GM11168 (cell line): ENCODE data around the gene HCAR2.
"Not testable (repeated sequence)": the region's sequence is repeated elsewhere in the genome, so short reads cannot be mapped to it uniquely, and the experiment has no call there.

Source experiments
- in situ Hi-C: fragments of 300-500 bp; cut with MboI; formaldehyde crosslinking; loops from one replicate; pipeline ENCODE4 v1.12.0; 2022; ENCODE audit warnings: low sequenced_read_pairs; ENCODE audit not compliant: unreplicated experiment

The HCAR2 gene

DNA sequence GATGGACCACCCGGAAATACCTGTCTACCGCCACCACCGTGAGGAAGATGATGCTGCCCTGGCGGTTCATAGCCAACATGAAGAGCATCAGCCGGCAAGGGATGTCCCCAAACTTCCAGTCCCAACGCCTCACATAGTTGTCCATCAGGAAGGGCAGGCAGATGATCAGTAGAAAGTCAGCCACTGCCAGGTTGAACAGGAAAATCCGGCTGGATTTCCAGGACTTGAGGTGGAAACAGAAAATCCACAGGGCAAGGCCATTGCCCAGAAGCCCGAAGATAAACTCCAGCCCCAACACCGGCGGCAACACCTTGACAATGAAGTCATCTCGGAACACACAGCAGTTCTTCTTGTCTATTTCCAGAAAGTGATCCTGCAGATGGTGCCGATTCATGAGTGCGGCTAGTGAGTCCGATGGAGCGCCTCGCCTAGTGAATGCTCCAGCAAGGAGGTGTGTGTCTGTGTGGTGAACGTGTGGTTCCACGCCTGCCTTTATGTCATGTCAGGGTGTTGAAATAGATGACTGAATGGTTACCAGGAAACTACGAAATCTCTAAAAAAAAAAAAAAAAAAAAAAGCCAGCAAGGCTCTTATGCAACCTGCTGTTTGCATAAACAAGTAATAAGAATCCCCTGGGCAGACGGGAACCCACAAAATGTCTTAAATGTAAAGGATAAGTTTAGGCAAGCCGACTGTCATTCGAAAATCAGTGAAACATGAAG lies at the start of gene HCAR2:
TSS of gene HCAR2 (minus strand) at position 468 of the 722 bp plus-strand sequence. CDS start at position 394, 74 bp downstream.
- in situ Hi-C loops = not testable (repeated sequence)

GRCh38 chr12:122752464-122753318 lies 49.5 kb upstream of the HCAR2 start, which contains the start of gene DENR:
Gene DENR (plus strand): TSS chr12:122752824. CDS start chr12:122753702, 878 bp downstream.
- in situ Hi-C loops = loop anchor here (10.0 kb wide), 1 partner anchor 118 kb away; no protein-coding TSS in a partner anchor

DNA sequence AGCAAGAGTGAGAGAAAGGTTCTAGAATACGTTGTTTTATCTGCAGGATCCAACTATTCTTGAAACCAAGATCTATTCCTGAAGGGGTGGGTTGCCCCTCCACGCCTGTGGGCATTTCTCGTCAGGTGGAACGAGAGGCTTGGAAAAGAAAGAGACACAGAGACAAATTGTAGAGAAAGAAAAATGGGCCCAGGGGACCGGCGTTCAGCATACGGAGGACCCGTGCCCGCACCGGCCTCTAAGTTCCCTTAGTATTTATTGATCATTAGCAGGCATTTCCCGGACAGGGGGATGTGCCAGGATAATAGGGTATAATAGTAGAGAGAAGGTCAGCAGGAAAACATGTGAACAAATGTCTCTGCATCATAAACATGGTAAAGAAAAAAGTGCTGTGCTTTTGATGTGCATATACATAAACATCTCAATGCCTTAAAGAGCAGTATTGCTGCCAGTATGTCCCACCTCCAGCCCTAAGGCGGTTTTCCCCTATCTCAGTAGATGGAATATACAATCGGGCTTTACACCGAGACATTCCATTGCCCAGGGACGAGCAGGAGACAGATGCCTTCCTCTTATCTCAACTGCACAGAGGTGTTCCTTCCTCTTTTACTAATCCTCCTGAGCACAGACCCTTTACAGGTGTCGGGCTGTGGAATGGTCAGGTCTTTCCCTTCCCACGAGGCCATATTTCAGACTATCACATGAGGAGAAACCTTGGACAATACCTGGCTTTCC lies 47.8 kb upstream of the HCAR2 start:
- in situ Hi-C loops = loop anchor here (10.0 kb wide), 1 partner anchor 116 kb away; no protein-coding TSS in a partner anchor

- in situ Hi-C loops = loop anchor here (10.0 kb wide), 1 partner anchor 115 kb away; no protein-coding TSS in a partner anchor
Observed at GRCh38 chr12:122749569-122750332, 46.6 kb upstream of the HCAR2 start.

- in situ Hi-C loops = no loop called here
Observed at GRCh38 chr12:122747224-122748135, 44.3 kb upstream of the HCAR2 start.

DNA sequence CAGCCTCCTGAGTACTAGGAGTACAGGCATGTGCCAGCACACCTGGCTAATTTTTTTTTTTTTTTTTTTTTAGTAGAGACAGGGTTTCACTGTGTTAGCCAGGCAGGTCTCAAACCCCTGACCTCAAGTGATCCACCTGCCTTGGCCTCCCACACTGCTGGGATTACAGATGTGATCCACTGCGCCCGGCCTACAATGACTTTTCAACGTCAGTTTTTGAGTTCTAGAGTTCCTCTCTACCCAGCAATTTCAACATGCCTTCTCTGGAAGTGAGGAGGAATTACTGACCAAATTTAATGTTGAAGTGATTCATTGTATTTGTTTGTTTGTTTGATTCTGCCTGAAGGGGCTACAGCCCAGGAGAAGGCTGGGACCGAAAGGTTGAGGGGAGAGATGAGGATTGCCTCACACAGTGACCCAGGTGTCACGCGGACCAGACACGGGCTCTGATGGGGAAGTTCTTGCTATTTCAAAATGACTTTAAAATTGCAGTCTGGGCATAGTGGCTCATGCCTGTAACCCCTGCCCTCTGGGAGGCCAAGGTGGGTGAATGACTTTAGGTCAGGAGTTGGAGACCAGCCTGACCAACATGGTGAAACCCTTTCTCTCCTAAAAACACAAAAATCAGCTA lies 40.9 kb upstream of the HCAR2 start:
- in situ Hi-C loops = no loop called here

DNA sequence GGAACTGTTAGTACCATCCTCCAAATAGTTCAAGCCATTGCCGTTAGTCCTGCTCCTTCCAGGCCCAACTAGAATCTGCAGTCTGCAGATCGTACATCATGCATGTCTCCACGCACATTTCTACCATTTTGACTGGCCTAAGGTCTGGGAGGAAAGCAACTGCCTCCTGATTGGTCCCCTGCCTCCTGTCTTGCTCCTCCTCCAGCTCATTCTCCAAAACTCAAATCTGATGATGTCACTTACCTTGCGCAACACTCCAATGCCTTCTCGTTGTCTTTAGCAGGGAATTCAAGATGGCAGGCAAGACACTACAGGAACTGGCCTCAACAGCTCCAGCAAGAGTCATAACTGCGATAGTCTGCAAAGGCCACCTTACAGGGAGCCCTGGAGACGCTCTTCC lies 37.2 kb upstream of the HCAR2 start:
- in situ Hi-C loops = no loop called here

- in situ Hi-C loops = no loop called here
Observed at GRCh38 chr12:122738571-122738970, 35.4 kb upstream of the HCAR2 start.

GRCh38 chr12:122732611-122733010 lies 29.5 kb upstream of the HCAR2 start:
- in situ Hi-C loops = no loop called here

DNA sequence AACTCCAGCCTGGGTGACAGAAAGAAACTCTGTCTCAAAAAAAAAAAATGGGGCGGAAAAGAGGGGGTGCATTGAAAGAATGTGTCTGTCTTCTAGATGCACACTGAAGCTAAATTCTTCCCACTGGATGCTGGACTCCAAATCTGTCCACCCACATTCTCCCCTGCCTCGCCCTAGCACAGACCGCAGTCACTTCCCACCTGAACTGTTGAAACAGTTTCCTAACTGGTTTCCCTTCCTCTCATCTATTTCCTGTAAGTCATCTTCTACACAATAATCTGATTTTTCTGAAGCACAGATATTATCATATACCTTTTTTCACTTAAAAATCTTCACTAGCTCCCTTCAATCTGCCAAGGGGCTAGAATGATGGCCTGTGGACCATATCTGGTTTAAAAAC lies 29.0 kb upstream of the HCAR2 start:
- in situ Hi-C loops = no loop called here

DNA sequence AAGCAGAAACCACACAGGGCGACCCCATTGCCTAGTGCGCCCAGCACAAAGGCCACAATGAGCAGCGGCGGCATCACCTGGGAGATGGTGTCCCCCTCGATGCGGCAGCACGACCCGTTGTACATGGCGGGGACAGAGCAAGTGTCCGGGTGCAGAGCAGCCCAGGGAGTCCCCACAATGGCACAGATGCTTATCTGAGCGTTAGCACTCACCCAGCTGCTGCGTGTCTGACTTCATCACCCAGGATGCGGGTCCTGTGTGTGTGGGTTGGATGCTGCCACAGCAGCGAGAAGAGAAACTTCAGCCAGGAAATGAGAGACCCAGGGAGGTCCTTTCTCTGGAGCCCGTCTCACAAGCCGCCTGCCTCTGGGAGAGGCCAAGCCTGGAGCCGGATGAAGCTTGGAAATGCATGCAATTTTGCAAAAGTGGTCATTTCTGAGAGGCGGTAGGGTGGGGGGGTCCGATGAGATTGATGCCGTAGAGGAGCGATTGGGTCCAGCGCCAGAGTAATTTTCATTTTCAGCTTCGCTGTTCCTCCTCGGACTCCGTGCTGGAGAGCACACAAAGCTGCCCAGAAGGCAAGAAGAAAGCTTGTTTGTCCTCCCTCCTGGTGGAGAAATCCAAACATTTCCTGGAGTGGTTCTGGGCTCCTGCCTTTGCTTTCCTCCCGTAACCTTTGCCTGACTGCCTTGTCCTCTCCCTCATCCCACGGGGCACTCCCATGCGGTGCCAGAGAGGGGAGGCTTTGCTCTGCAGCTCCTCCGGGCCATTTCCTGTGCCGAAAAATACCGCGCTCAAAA lies 27.3 kb upstream of the HCAR2 start, which contains the start of gene HCAR1:
TSS of gene HCAR1 (minus strand) at position 630 of the 800 bp plus-strand sequence. CDS start at position 125, 505 bp downstream.
- in situ Hi-C loops = no loop called here

GRCh38 chr12:122729583-122730214 lies 26.5 kb upstream of the HCAR2 start:
- in situ Hi-C loops = no loop called here

GRCh38 chr12:122726080-122726558 lies 23.0 kb upstream of the HCAR2 start:
- in situ Hi-C loops = no loop called here

GRCh38 chr12:122725452-122726079 lies 22.4 kb upstream of the HCAR2 start:
- in situ Hi-C loops = no loop called here

GRCh38 chr12:122724641-122725243 lies 21.6 kb upstream of the HCAR2 start:
- in situ Hi-C loops = no loop called here

DNA sequence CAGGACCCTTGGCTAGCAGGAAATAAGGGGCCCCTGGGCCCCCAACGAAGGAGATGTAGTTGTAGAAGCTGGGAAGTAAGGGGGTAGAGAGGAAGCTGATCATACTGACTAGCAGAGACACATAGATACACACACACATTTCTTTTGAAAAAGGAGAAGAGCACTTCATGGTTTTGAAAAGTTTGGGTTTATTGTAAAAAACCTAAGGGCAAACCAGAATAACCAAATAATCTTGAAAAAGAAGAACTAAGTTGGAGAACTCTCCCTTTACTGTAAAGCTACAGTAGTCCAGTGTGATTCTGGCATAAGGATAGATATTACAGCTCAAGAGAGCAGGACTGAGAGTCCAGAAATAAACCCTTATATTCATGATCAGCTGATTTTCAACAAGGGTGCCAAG lies 19.2 kb upstream of the HCAR2 start:
- in situ Hi-C loops = no loop called here
